Measurements from ENCODE around the gene ZNF76. TPM values are rescaled to one million over a fixed set of nuclear protein-coding genes. Genes with fewer than 3 reads are reported as not detected.
A peak's percentile ranks its signal among the peaks of the same experiment; 100 is the strongest.

The ZNF76 gene
- polyA plus RNA-seq, 1 donor from 2014 or later: 26.3 TPM

DNA sequence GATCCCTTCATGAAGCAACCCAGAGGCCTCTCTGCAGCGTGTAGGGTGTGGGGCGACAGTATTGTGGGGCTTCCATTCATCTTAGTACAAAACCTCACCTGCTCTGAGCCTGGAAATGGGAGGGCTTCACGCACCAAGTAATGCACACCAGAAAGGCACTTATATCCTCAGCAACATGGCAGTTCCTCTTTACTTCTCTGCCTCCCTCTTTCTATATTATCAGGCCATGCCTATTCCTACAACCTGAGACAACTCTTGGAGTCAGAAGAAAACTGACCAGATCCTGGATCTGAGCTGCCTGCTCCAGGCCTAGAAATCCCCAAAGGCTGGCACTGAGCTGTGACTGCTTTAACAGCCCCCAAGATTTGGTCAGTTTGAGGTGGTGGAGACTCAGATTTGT, 7.6 kb upstream of the ZNF76 start:
- Histone ChIP-seq H3K9ac (ENCODE audit: low read length) (no peak overlapping the region), H4K20me1 (ENCODE audit: insufficient read depth) (no peaks in the 10 kb centered on the region), H3K79me2 (replicated peaks; ENCODE audit: insufficient read depth, low read length) (peaks cover 33% of the 10 kb centered on the region), H3K4me2 (ENCODE audit: low read length) (no peak overlapping the region), H3K36me3 (ENCODE audit: insufficient read depth, low read length) (no peaks in the 10 kb centered on the region), H3K27me3 (ENCODE audit: insufficient read depth, low read depth, low read length) (no peaks in the 10 kb centered on the region), H3K4me3 (ENCODE audit: low read length) (no peak overlapping the region), H3K9me2 (ENCODE audit: insufficient read depth, low read length) (no peaks in the 10 kb centered on the region), H3K27ac (ENCODE audit: low read length) (no peak overlapping the region), H2AFZ (ENCODE audit: low read depth, low read length) (no peak overlapping the region), H3K9me3 (ENCODE audit: low read length) (no peaks in the 10 kb centered on the region), H3F3A (ENCODE audit: insufficient read depth, low read length, poor library complexity, severe bottlenecking) (no peaks in the 10 kb centered on the region)
- TF ChIP-seq TAF1 (IDR thresholded peaks at IDR 0.05; ENCODE audit: low read depth) (no peak), RAD21 (conservative IDR thresholded peaks at IDR 0.05) (no peak), EZH2 (IDR thresholded peaks at IDR 0.05; ENCODE audit: borderline replicate concordance, insufficient read depth, low read length, poor library complexity, severe bottlenecking) (no peak), MXI1 (conservative IDR thresholded peaks at IDR 0.05; ENCODE audit: poor library complexity, severe bottlenecking) (no peak)
- TF ChIP-seq, protein P1, sequence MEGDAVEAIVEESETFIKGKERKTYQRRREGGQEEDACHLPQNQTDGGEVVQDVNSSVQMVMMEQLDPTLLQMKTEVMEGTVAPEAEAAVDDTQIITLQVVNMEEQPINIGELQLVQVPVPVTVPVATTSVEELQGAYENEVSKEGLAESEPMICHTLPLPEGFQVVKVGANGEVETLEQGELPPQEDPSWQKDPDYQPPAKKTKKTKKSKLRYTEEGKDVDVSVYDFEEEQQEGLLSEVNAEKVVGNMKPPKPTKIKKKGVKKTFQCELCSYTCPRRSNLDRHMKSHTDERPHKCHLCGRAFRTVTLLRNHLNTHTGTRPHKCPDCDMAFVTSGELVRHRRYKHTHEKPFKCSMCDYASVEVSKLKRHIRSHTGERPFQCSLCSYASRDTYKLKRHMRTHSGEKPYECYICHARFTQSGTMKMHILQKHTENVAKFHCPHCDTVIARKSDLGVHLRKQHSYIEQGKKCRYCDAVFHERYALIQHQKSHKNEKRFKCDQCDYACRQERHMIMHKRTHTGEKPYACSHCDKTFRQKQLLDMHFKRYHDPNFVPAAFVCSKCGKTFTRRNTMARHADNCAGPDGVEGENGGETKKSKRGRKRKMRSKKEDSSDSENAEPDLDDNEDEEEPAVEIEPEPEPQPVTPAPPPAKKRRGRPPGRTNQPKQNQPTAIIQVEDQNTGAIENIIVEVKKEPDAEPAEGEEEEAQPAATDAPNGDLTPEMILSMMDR (IDR thresholded peaks at IDR 0.05; ENCODE audit: poor library complexity, severe bottlenecking): no peak

DNA sequence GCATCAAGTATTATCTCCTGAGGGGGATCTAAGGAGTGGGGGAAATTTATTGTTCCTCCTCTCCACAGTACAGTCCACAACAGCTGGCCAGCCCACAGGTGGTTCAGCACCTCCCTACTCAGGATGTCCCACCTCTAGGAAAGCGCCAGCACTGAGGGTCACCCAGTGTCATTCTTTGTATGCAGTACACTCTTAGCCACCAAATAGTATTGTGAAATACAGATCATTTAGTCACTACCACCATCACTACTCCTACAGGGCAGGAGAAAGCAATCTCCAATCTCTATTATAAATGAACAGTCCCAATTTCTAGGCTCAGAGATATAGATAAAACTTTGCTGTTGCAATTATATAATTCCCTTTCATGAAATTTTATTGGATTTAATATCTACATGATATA, 6.3 kb upstream of the ZNF76 start:
- no peaks in the 10 kb centered on the region for H3F3A ChIP-seq (ENCODE audit: insufficient read depth, low read length, poor library complexity, severe bottlenecking)
- H3K4me3 ChIP-seq (ENCODE audit: low read length): no peak overlapping the region
- no peaks in the 10 kb centered on the region for H3K27me3 ChIP-seq (ENCODE audit: insufficient read depth, low read depth, low read length)
- no peaks in the 10 kb centered on the region for H4K20me1 ChIP-seq (ENCODE audit: insufficient read depth)
- no peak overlapping the region for H3K27ac ChIP-seq (ENCODE audit: low read length)
- TF ChIP-seq EZH2 (IDR thresholded peaks at IDR 0.05; ENCODE audit: borderline replicate concordance, insufficient read depth, low read length, poor library complexity, severe bottlenecking) (no peak), SMC3 (conservative IDR thresholded peaks at IDR 0.05; ENCODE audit: poor library complexity) (no peak), POLR2AphosphoS5 (IDR thresholded peaks at IDR 0.05) (no peak)
- H3K36me3 ChIP-seq (ENCODE audit: insufficient read depth, low read length): no peaks in the 10 kb centered on the region
- H3K79me2 ChIP-seq (replicated peaks; ENCODE audit: insufficient read depth, low read length): peaks cover 45% of the 10 kb centered on the region
- no peaks in the 10 kb centered on the region for H3K9me3 ChIP-seq (ENCODE audit: low read length)
- H2AFZ ChIP-seq (ENCODE audit: low read depth, low read length): no peak overlapping the region
- H3K4me2 ChIP-seq (ENCODE audit: low read length): no peak overlapping the region
- H3K9ac ChIP-seq (ENCODE audit: low read length): no peak overlapping the region
- no peaks in the 10 kb centered on the region for H3K9me2 ChIP-seq (ENCODE audit: insufficient read depth, low read length)

DNA sequence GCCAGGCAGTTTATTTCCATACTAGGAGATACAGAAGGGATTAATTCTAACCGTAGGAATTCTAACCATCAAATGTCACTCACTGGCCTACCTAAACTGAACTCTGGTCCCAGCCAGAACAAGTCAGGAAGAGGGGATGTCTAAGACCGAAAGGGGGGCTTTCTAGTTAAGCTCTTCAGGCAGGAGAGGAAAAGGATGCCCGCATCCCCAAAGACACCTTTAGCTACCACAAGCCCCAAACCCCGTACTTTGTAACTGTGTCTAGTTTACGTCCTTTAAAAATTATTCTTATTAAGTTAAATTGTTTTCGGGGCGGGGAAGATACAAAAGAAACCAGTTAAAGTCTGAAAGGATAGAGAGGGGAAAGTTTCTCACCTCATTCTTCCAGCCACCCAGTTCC, 1.2 kb upstream of the ZNF76 start:
- H3K4me2 ChIP-seq (ENCODE audit: low read length): peak overlapping the region; percentile 91
- no peaks in the 10 kb centered on the region for H3F3A ChIP-seq (ENCODE audit: insufficient read depth, low read length, poor library complexity, severe bottlenecking)
- H3K79me2 ChIP-seq (replicated peaks; ENCODE audit: insufficient read depth, low read length): peaks cover 38% of the 10 kb centered on the region
- no peak for TF ChIP-seq POLR2AphosphoS5 (IDR thresholded peaks at IDR 0.05)
- TF ChIP-seq TAF1 (IDR thresholded peaks at IDR 0.05; ENCODE audit: low read depth): no peak
- TF ChIP-seq SMC3 (conservative IDR thresholded peaks at IDR 0.05; ENCODE audit: poor library complexity): no peak
- no peaks in the 10 kb centered on the region for H3K27me3 ChIP-seq (ENCODE audit: insufficient read depth, low read depth, low read length)
- H3K9me2 ChIP-seq (ENCODE audit: insufficient read depth, low read length): no peaks in the 10 kb centered on the region
- no peaks in the 10 kb centered on the region for H3K9me3 ChIP-seq (ENCODE audit: low read length)
- H3K9ac ChIP-seq (ENCODE audit: low read length): peak overlapping the region; percentile 94
- no peaks in the 10 kb centered on the region for H3K36me3 ChIP-seq (ENCODE audit: insufficient read depth, low read length)
- H3K27ac ChIP-seq (ENCODE audit: low read length): peak overlapping the region; percentile 95
- peak overlapping the region; percentile 80 for H3K4me3 ChIP-seq (ENCODE audit: low read length)
- H2AFZ ChIP-seq (ENCODE audit: low read depth, low read length): peak overlapping the region; percentile 73
- no peaks in the 10 kb centered on the region for H4K20me1 ChIP-seq (ENCODE audit: insufficient read depth)

DNA sequence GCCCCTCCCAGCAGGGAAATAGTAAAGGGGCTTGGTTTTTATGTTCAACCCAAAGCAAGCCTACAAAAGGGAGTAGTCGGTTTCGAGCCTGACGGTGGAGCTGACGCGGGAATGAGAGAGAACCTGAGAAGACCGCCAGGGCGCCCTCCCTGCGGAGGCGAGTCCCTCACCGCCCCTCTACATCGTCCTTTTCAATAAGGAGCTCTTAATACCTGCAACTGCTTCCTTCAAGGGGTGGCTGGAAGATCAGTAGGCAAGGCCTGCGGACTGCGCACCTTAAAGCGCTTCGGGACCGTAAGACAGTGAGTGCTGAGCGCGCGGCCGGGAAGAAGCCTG, 709 bp upstream of the ZNF76 start:
- no peaks in the 10 kb centered on the region for H3K27me3 ChIP-seq (ENCODE audit: insufficient read depth, low read depth, low read length)
- no peaks in the 10 kb centered on the region for H3K9me2 ChIP-seq (ENCODE audit: insufficient read depth, low read length)
- H4K20me1 ChIP-seq (ENCODE audit: insufficient read depth): no peaks in the 10 kb centered on the region
- peak overlapping the region; percentile 73 for H2AFZ ChIP-seq (ENCODE audit: low read depth, low read length)
- no peaks in the 10 kb centered on the region for H3K9me3 ChIP-seq (ENCODE audit: low read length)
- H3K4me3 ChIP-seq (ENCODE audit: low read length): peak overlapping the region; percentile 80
- H3K79me2 ChIP-seq (replicated peaks; ENCODE audit: insufficient read depth, low read length): peaks cover 35% of the 10 kb centered on the region
- no peaks in the 10 kb centered on the region for H3F3A ChIP-seq (ENCODE audit: insufficient read depth, low read length, poor library complexity, severe bottlenecking)
- H3K4me2 ChIP-seq (ENCODE audit: low read length): peak overlapping the region; percentile 91
- TF ChIP-seq, protein P2, sequence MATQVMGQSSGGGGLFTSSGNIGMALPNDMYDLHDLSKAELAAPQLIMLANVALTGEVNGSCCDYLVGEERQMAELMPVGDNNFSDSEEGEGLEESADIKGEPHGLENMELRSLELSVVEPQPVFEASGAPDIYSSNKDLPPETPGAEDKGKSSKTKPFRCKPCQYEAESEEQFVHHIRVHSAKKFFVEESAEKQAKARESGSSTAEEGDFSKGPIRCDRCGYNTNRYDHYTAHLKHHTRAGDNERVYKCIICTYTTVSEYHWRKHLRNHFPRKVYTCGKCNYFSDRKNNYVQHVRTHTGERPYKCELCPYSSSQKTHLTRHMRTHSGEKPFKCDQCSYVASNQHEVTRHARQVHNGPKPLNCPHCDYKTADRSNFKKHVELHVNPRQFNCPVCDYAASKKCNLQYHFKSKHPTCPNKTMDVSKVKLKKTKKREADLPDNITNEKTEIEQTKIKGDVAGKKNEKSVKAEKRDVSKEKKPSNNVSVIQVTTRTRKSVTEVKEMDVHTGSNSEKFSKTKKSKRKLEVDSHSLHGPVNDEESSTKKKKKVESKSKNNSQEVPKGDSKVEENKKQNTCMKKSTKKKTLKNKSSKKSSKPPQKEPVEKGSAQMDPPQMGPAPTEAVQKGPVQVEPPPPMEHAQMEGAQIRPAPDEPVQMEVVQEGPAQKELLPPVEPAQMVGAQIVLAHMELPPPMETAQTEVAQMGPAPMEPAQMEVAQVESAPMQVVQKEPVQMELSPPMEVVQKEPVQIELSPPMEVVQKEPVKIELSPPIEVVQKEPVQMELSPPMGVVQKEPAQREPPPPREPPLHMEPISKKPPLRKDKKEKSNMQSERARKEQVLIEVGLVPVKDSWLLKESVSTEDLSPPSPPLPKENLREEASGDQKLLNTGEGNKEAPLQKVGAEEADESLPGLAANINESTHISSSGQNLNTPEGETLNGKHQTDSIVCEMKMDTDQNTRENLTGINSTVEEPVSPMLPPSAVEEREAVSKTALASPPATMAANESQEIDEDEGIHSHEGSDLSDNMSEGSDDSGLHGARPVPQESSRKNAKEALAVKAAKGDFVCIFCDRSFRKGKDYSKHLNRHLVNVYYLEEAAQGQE (IDR thresholded peaks at IDR 0.05; ENCODE audit: borderline replicate concordance): peak; percentile 62
- TF ChIP-seq POLR2AphosphoS5 (IDR thresholded peaks at IDR 0.05): no peak
- no peaks in the 10 kb centered on the region for H3K36me3 ChIP-seq (ENCODE audit: insufficient read depth, low read length)
- H3K27ac ChIP-seq (ENCODE audit: low read length): peak overlapping the region; percentile 95
- H3K9ac ChIP-seq (ENCODE audit: low read length): peak overlapping the region; percentile 94
